Fibroblast of lung (primary cell): ENCODE measurements around the gene GPC5. TPM values are rescaled to one million over a fixed set of nuclear protein-coding genes. Genes with fewer than 3 reads are reported as not detected.

Experiments
- DNase-seq, 2 donors: peaks; one replicate each; pipeline versions ENCODE4 v3.0.0 to v3.0.0-alpha.2; 2010; ENCODE audit warnings: low read depth in 2 of 2
- H2AFZ ChIP-seq: 2 replicates; pipeline ENCODE4 v1.5.1; 2012; ENCODE audit warnings: low read length, control low read depth, inconsistent platforms
- H3K27ac ChIP-seq: 2 replicates; pipeline ENCODE4 v1.5.1; 2011; ENCODE audit warnings: low read length, control low read depth; ENCODE audit not compliant: insufficient read depth
- H3K27me3 ChIP-seq: 2 replicates; pipeline ENCODE4 v1.5.1; 2011; ENCODE audit warnings: mild to moderate bottlenecking, low read length; ENCODE audit not compliant: control insufficient read depth, insufficient read depth
- H3K36me3 ChIP-seq: 2 replicates; pipeline ENCODE4 v1.5.1; 2011; ENCODE audit warnings: low read length; ENCODE audit not compliant: control insufficient read depth, insufficient read depth
- H3K4me1 ChIP-seq: 2 replicates; pipeline ENCODE4 v1.5.1; 2011; ENCODE audit warnings: low read length; ENCODE audit not compliant: control insufficient read depth, insufficient read depth; ENCODE audit errors: extremely low read depth
- H3K4me2 ChIP-seq: 2 replicates; pipeline ENCODE4 v1.5.1; 2011; ENCODE audit warnings: low read length, control low read depth; ENCODE audit not compliant: insufficient read depth; ENCODE audit errors: extremely low read depth
- H3K4me3 ChIP-seq, 4 experiments: fragments of 200-600 bp in 1 of 4; sonication (generic) in 1 of 4; replicated peaks in 1 of 4; 2 replicates each; pipeline ENCODE4 v1.5.1; 2011 to 2016; ENCODE audit warnings: low read length in 4 of 4, low read depth in 3 of 4, mild to moderate bottlenecking in 3 of 4, control low read depth in 2 of 4, inconsistent platforms in 1 of 4, mixed read lengths in 1 of 4; ENCODE audit not compliant: insufficient read depth in 1 of 4; ENCODE audit errors: control extremely low read depth in 1 of 4
- H3K79me2 ChIP-seq: 2 replicates; pipeline ENCODE4 v1.5.1; 2012; ENCODE audit warnings: mild to moderate bottlenecking, low read length, inconsistent platforms; ENCODE audit not compliant: control insufficient read depth, insufficient read depth
- H3K9ac ChIP-seq: 2 replicates; pipeline ENCODE4 v1.5.1; 2011; ENCODE audit warnings: mild to moderate bottlenecking, low read length, control low read depth; ENCODE audit not compliant: insufficient read depth
- H3K9me3 ChIP-seq: 2 replicates; pipeline ENCODE4 v1.5.1; 2012; ENCODE audit warnings: low read depth, low read length; ENCODE audit not compliant: control insufficient read depth, insufficient read depth
- H4K20me1 ChIP-seq: 2 replicates; pipeline ENCODE4 v1.5.1; 2011; ENCODE audit warnings: low read length; ENCODE audit not compliant: control insufficient read depth, insufficient read depth; ENCODE audit errors: extremely low read depth
- CTCF ChIP-seq, 2 donors: IDR thresholded peaks in 1 of 2; conservative IDR thresholded peaks in 1 of 2; 1 replicate in 1 of 2; 2 replicates in 1 of 2; pipeline ENCODE4 v1.5.1; 2011 to 2012; ENCODE audit warnings: low read length in 2 of 2, control low read depth in 1 of 2, inconsistent platforms in 1 of 2, low read depth in 1 of 2, mild to moderate bottlenecking in 1 of 2
- EZH2 ChIP-seq: IDR thresholded peaks from 2 replicates; pipeline ENCODE4 v1.5.1; 2012; ENCODE audit warnings: low read length, control low read depth, mild to moderate bottlenecking; ENCODE audit errors: missing control alignments
- polyA plus RNA-seq, 2 donors: library from polyadenylated mRNA; depleted of rRNA in 1 of 2; stranded (reverse) in 1 of 2; unstranded in 1 of 2; fragments of >200 nt; gene quantifications; 2 replicates each; pipeline ENCODE4 v1.2.1, GENCODE V29; 2011 to 2012; ENCODE audit warnings: missing spikeins in 1 of 2
- total RNA-seq: library from RNA; depleted of rRNA; stranded (reverse); fragments of >200 nt; gene quantifications from 2 replicates; pipeline ENCODE4 v1.2.1, GENCODE V29; 2014

The GPC5 gene
- total and polyA plus RNA-seq, 2 donors (not counting 1 experiment from before 2014, with no cell fraction given), result 0.17 TPM; not detected in 1

- Histone ChIP-seq H3K27ac (no peak overlapping the region), H3K4me3 (no peak overlapping the region), H3K9me3 (no peaks in the 10 kb centered on the region), H3K27me3 (peaks cover 12% of the 10 kb centered on the region), H3K79me2 (no peaks in the 10 kb centered on the region), H2AFZ (no peak overlapping the region), H3K36me3 (no peaks in the 10 kb centered on the region), H3K9ac (no peak overlapping the region), H3K4me2 (no peak overlapping the region), H3K4me1 (no peaks in the 10 kb centered on the region), H4K20me1 (no peaks in the 10 kb centered on the region)
- no peak for DNase-seq
- TF ChIP-seq EZH2 (no peak), CTCF (conservative IDR thresholded peaks at IDR 0.05 in 1 of 2, IDR thresholded peaks at IDR 0.05 in 1 of 2; ENCODE audit: low read depth in 1 of 2, low read length in 2 of 2) (no peak)
Observed at GRCh38 chr13:91400671-91401070, 2.2 kb downstream of the GPC5 start.

GRCh38 chr13:91401920-91402319, 3.5 kb downstream of the GPC5 start:
- no peaks in the 10 kb centered on the region for H3K79me2 ChIP-seq
- no peaks in the 10 kb centered on the region for H4K20me1 ChIP-seq
- no peaks in the 10 kb centered on the region for H3K9me3 ChIP-seq
- no peak overlapping the region for H3K9ac ChIP-seq
- H2AFZ ChIP-seq, result no peak overlapping the region
- no peaks in the 10 kb centered on the region for H3K4me1 ChIP-seq
- no peak for DNase-seq
- no peak overlapping the region for H3K27ac ChIP-seq
- H3K4me3 ChIP-seq, result no peak overlapping the region
- peaks cover 12% of the 10 kb centered on the region for H3K27me3 ChIP-seq
- no peak overlapping the region for H3K4me2 ChIP-seq
- TF ChIP-seq EZH2 (no peak), CTCF (conservative IDR thresholded peaks at IDR 0.05 in 1 of 2, IDR thresholded peaks at IDR 0.05 in 1 of 2; ENCODE audit: low read depth in 1 of 2, low read length in 2 of 2) (no peak)
- H3K36me3 ChIP-seq, result no peaks in the 10 kb centered on the region

- no peaks in the 10 kb centered on the region for H4K20me1 ChIP-seq
- H3K4me3 ChIP-seq, result no peak overlapping the region
- no peak overlapping the region for H3K27ac ChIP-seq
- H2AFZ ChIP-seq, result no peak overlapping the region
- no peak for DNase-seq
- no peaks in the 10 kb centered on the region for H3K9me3 ChIP-seq
- no peak overlapping the region for H3K4me2 ChIP-seq
- H3K79me2 ChIP-seq, result no peaks in the 10 kb centered on the region
- H3K36me3 ChIP-seq, result no peaks in the 10 kb centered on the region
- TF ChIP-seq CTCF (conservative IDR thresholded peaks at IDR 0.05 in 1 of 2, IDR thresholded peaks at IDR 0.05 in 1 of 2; ENCODE audit: low read depth in 1 of 2, low read length in 2 of 2) (no peak), EZH2 (no peak)
- H3K27me3 ChIP-seq, result no peaks in the 10 kb centered on the region
- H3K9ac ChIP-seq, result no peak overlapping the region
- no peaks in the 10 kb centered on the region for H3K4me1 ChIP-seq
Observed at GRCh38 chr13:91405240-91405639, 6.8 kb downstream of the GPC5 start.
